Thyroid gland (tissue), 4 donors: ENCODE data around the gene SLC5A9.
"Not testable (repeated sequence)": the region's sequence is repeated elsewhere in the genome, so short reads cannot be mapped to it uniquely, and the experiment has no call there.

Experiments used
- CTCF ChIP-seq, 6 experiments: fragments of 200-600 bp in 3 of 6; fragments of 450-650 bp in 3 of 6; sonication (generic) in 3 of 6; IDR thresholded peaks; one replicate each; pipeline ENCODE4 v1.5.1; 2016 to 2019; ENCODE audit warnings: antibody characterized with exemption in 6 of 6, mild to moderate bottlenecking in 2 of 6, inconsistent platforms in 1 of 6, moderate library complexity in 1 of 6
- POLR2A ChIP-seq, 2 donors: fragments of 450-650 bp; IDR thresholded peaks; one replicate each; pipeline ENCODE4 v1.6.1; 2017; ENCODE audit warnings: antibody characterized with exemption in 2 of 2, mild to moderate bottlenecking in 2 of 2, moderate library complexity in 1 of 2

GRCh38 chr1:48214366-48214765, 8.2 kb upstream of the SLC5A9 start:
- not testable (repeated sequence) for TF ChIP-seq CTCF, POLR2A (IDR thresholded peaks at IDR 0.05)
